Suppressor macrophage treated with lipopolysaccharide for 1 hour (primary cell): ENCODE measurements around the gene SERPINB2.
"Not testable (repeated sequence)": the region's sequence is repeated elsewhere in the genome, so short reads cannot be mapped to it uniquely, and the experiment has no call there.

Experiments used
- DNase-seq, 3 donors: peaks; one replicate each; pipeline ENCODE4 v3.0.0-alpha.2; 2020 to 2022

Gene SERPINB2

GRCh38 chr18:63936932-63937393 lies 49.5 kb downstream of the SERPINB2 start:
- no peak for DNase-seq

DNA sequence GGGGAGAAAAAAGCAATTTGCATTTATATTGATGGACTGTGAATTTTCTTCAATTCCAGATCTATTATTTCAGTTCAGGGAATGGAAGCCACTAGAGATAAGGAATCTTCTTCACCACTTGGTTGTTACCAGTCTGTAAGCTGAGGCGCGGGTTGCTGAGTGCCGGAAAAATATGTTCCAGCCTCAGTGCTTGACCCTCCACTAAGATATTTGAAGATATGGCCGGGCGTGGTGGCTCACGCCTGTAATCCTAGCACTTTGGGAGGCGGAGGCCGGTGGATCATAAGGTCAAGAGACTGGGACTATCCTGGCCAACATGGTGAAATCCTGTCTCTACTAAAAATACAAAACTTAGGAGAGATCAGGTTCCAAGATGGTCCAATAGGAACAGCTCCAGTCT lies 52.5 kb downstream of the SERPINB2 start:
- no peak for DNase-seq

- DNase-seq = not testable (repeated sequence)
These were observed 53.1 kb downstream of the SERPINB2 start for GRCh38 chr18:63940543-63941050.

DNA sequence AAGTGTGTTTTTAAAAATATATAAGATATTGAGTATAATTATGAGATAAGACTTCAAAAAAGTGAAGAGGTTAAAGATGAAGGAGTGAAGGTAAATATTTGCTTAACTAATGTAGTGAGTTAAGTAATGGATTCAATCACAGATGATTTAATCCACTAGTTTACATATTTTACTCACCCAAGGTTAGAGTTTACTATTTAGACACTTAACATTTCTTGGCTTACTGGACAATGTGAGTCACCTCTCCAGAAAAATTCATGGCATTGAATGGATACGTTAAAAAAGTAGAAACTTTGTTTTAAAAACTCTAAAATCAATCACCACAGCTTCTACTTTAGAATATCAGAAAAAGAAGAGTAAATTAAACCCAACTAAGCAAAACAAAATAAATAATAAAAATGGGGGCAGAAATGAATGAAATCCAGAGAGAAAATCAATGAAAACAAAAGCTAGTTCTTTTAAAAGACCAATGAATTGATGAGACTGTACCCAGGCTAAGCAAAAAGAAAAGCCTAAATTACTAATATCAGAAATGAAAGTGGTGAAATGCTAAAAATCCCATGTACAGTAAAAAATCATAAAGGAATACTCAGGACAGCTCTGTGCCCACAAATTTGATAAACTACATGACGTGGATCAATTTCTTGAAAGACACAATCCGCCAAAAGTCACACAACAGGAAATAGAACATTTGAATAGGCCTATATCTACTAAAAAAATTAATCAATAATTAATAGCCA lies 59.7 kb downstream of the SERPINB2 start:
- no peak for DNase-seq

DNA sequence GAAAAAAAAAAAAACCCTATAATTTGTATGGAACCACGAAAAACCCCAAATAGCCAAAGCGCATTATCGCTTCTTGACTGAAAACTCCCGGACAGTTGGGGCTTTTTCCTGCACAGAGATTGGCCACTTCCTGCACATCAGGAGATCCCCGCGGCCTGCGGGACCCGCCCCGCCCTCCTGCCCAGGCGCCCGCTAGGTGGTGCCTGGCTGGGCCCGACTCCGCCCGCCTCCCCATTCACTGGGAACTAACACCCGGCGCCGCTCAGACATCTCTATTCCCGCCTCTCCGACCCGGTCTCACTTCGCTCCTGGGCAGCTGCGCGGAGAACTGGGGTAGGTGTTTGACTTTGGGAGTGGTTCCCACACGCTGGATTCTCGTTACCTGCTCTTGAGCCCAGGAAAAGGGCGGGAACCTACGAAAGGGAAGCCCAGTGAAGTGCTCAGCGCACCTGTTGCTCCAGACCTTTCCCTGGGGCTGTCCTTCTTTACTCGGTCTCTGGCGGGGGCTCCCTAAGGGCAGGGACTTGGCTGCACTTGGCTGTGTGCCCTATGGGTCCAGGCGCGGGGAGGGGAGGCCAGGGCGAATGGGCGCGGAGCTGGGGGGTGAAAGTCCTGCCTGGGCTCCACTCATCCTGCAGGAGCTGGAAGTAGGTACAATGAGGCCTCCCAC lies 61.7 kb downstream of the SERPINB2 start, which contains the start of gene HMSD:
Gene HMSD, plus strand, starts transcription at position 234 of the 670 bp plus-strand sequence. CDS start 4,155 bp downstream, outside the sequence.
- DNase-seq = peak; percentile 88 to 94 (median 90)

GRCh38 chr18:63951302-63951705 lies 63.8 kb downstream of the SERPINB2 start:
- DNase-seq = peak; percentile 51 to 66 (median 55)
